ENCODE results near the gene LSM12.
"Not testable (repeated sequence)": the region's sequence is repeated elsewhere in the genome, so short reads cannot be mapped to it uniquely, and the experiment has no call there.

The LSM12 gene

GRCh38 chr17:44004761-44005526 is 61.5 kb downstream of the LSM12 start:
- peak; percentile 47 for DNase-seq

GRCh38 chr17:44004077-44004760 is 62.3 kb downstream of the LSM12 start, which contains the start of gene NAGS:
NAGS (plus strand) TSS chr17:44004622; CDS start chr17:44004664, 42 bp downstream.
- DNase-seq = no peak

GRCh38 chr17:44002141-44002848 is 64.2 kb downstream of the LSM12 start:
- DNase-seq = no peak

GRCh38 chr17:44001461-44001920 is 65.0 kb downstream of the LSM12 start:
- DNase-seq = no peak

- DNase-seq = no peak
Observed at GRCh38 chr17:44000871-44001460, 65.5 kb downstream of the LSM12 start.

- no peak for DNase-seq
Observed at GRCh38 chr17:44000141-44000860, 66.2 kb downstream of the LSM12 start.

GRCh38 chr17:43999024-43999423 is 67.4 kb downstream of the LSM12 start:
- DNase-seq = no peak

- DNase-seq = no peak
Observed at GRCh38 chr17:43998552-43998951, 67.9 kb downstream of the LSM12 start.

- DNase-seq = not testable (repeated sequence)
Observed at GRCh38 chr17:43997180-43997579, 69.3 kb downstream of the LSM12 start.

- DNase-seq = no peak
Observed at GRCh38 chr17:43995150-43995471, 71.4 kb downstream of the LSM12 start.

GRCh38 chr17:43994272-43995149 is 72.0 kb downstream of the LSM12 start:
- peak; percentile 65 for DNase-seq

- DNase-seq = no peak
Observed at GRCh38 chr17:43992641-43993040, 73.8 kb downstream of the LSM12 start.

- DNase-seq = no peak
Observed at GRCh38 chr17:43988301-43988700, 78.2 kb downstream of the LSM12 start.

GRCh38 chr17:43987131-43988021 is 79.1 kb downstream of the LSM12 start:
- DNase-seq = no peak

GRCh38 chr17:43986225-43986981 is 80.1 kb downstream of the LSM12 start:
- no peak for DNase-seq

GRCh38 chr17:43984521-43984920 is 82.0 kb downstream of the LSM12 start:
- no peak for DNase-seq
